ENCODE data around the gene PAEP. TPM values are rescaled to one million over a fixed set of nuclear protein-coding genes. Genes with fewer than 3 reads are reported as not detected.
"Not testable (repeated sequence)": the region's sequence is repeated elsewhere in the genome, so short reads cannot be mapped to it uniquely, and the experiment has no call there.

Gene PAEP
- total RNA-seq, 1 donor from 2014 or later: not detected

- DNase-seq: no peak
- ATAC-seq: no peak
- intact Hi-C loops (cut with micrococcal nuclease): no loop called here
Measured at GRCh38 chr9:135525241-135526088, 36.1 kb upstream of the PAEP start.

DNA sequence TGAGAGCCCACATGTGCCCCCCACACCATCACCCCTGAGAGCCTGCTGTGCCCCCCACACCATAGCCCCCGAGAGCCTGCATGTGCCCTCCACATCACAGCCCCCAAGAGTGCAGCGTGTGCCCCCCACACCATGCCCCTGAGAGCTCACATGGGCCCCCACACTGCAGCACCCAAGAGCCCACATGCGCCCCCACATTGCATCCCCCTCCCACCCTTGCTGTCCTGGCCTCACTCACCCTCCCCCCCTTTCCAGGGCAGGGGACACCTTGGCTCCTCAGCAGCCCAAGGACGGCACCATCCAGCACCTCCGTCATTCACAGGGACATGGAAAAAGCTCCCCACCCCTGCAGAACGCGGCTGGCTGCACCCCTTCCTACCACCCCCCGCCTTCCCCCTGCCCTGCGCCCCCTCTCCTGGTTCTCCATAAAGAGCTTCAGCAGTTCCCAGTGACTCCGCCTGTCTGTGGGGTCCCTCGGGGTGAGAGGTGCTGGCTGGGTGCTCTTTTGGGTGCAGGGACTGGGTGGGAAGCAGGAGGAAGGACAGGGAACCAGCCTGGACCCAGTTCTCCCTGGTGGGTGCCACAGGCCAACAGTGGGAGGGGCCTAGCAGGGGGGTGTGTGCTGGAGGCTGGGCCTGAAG, 35.3 kb upstream of the PAEP start:
- DNase-seq (no peak), ATAC-seq (no peak)
- intact Hi-C loops (cut with micrococcal nuclease): no loop called here

DNA sequence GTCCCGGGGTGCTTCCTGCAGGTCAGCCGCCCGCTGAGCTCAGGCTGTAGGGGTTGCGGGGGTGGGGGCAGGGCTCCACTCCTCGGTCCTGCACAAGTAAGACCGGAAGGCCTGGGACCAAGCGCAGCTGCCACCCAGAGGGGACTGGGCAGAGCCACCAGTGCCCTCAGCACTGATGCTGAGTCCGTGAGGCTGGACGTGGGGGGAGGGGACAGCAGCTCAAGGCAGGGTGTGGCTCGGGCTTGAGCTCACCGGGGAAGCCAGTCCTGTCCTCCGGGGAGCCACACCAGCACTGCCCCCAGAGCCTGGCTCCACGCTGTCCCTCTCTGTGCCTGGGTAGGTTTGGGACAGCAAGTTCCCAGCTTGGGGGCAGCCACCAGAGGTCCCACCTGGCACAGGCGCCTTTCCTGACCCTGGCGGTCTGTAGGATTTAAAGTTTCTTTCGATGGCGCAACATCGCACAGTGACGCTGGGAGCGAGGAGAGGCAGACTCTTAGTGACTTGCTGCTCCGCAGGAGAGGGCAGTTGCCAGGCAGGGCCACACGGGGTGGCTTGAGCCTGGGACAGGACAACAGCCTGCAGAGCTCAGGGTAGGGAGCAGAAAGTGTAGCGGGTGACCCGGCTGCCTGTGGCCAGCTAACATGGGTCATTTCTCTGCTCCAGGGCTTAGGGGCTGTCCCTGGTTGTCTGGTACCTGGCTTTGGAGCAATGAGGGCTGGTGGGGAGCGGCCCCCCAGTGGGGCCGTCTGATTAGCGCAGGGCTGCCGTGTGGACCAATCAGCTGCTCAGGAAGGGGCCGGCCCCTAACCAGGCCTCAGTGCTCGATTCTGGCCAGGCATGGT, 34.6 kb upstream of the PAEP start:
- DNase-seq (no peak), ATAC-seq (no peak)
- intact Hi-C loops (cut with micrococcal nuclease): no loop called here

- DNase-seq; ATAC-seq; intact Hi-C loops (cut with micrococcal nuclease): not testable (repeated sequence)
Measured at GRCh38 chr9:135528842-135529435, 32.6 kb upstream of the PAEP start.

- DNase-seq (no peak), ATAC-seq (no peak)
- intact Hi-C loops (cut with micrococcal nuclease): no loop called here
Measured at GRCh38 chr9:135530146-135530545, 31.4 kb upstream of the PAEP start.

- intact Hi-C loops (cut with micrococcal nuclease): no loop called here
- DNase-seq: no peak
- ATAC-seq: no peak
Measured at GRCh38 chr9:135531096-135531495, 30.5 kb upstream of the PAEP start.

GRCh38 chr9:135533113-135533512, 28.4 kb upstream of the PAEP start:
- no peak for ATAC-seq
- DNase-seq: no peak
- intact Hi-C loops (cut with micrococcal nuclease): no loop called here

- DNase-seq: no peak
- intact Hi-C loops (cut with micrococcal nuclease): no loop called here
- ATAC-seq: no peak
Measured at GRCh38 chr9:135533674-135534073, 27.9 kb upstream of the PAEP start.

DNA sequence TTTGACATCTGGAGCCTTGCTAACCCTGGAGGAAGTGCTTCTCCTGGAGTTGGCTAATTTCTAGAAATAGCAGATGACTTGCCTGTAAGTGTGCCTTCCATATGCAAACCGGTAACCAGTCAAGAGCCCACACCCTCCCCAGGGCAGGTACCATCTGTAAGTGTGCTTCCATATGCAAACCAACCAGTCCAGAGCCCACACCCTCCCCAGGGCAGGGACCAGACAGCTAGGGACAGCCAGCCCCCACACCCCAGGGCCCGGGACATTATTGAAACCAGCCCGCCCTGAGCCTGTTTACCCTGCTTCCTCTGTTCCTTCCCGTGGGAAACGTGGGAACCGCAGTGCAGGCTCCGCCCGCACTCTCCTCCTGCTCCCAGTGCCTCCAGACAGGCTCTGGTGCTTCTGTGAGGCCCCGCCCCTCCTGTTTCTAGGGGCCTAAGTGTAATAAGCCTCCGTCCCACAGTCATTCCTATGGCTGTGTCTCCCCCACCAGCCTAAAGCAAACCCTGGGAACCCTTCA, 27.3 kb upstream of the PAEP start:
- intact Hi-C loops (cut with micrococcal nuclease); DNase-seq: not testable (repeated sequence)
- ATAC-seq: peak; percentile 29

GRCh38 chr9:135534826-135535225, 26.7 kb upstream of the PAEP start:
- DNase-seq; ATAC-seq; intact Hi-C loops (cut with micrococcal nuclease): not testable (repeated sequence)

DNA sequence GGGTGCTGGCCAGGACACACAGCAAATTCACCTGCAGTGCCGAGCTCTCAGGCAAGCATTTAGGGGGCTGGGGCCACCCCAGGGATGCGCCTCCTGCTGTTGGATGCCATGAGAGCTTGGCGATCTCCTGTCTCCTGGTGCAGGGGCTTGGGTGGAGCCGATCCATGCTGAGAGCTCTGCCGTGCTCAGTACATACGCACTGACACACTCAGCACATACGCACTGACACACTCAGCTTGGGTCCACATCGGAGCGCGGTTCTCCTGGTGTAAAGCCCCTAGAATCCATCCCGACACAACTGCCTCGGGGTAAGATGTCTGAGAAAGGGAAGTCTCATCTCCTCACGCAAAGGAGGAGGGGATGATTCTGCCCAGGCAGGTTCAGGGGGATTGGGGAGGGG, 25.9 kb upstream of the PAEP start:
- ATAC-seq; DNase-seq; intact Hi-C loops (cut with micrococcal nuclease): not testable (repeated sequence)

- DNase-seq: no peak
- intact Hi-C loops (cut with micrococcal nuclease): no loop called here
- ATAC-seq: no peak
Measured at GRCh38 chr9:135536216-135536615, 25.3 kb upstream of the PAEP start.

DNA sequence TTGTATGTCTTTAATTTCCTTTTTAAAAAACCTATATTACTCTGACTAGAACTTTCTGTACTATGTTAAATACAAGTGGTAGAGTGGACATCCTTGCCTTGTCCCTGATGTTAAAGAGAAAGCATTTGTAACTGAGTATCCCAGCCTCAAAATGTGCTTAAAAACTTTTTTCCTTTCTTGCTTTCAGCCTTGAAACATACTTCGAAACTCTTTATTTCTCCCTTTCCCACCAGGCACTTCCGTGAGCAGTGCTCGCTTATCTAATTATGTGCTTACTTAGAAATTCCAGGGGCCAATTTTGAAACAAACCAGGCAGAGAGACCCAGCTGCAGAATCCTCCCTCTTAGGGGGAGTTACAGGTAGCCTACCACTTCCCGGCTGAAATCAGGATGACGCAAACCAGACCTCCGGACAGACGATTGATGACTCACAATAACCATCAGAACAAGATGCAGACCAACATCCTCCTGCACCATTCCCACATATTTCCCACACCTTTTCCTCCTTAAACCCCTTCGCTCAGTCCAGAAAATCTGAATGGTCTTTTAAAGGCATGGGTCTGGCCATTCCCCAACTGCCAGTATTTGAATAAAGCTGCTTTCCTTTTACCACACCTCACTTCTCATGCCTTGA, 18.2 kb upstream of the PAEP start:
- intact Hi-C loops (cut with micrococcal nuclease); ATAC-seq; DNase-seq: not testable (repeated sequence)

DNA sequence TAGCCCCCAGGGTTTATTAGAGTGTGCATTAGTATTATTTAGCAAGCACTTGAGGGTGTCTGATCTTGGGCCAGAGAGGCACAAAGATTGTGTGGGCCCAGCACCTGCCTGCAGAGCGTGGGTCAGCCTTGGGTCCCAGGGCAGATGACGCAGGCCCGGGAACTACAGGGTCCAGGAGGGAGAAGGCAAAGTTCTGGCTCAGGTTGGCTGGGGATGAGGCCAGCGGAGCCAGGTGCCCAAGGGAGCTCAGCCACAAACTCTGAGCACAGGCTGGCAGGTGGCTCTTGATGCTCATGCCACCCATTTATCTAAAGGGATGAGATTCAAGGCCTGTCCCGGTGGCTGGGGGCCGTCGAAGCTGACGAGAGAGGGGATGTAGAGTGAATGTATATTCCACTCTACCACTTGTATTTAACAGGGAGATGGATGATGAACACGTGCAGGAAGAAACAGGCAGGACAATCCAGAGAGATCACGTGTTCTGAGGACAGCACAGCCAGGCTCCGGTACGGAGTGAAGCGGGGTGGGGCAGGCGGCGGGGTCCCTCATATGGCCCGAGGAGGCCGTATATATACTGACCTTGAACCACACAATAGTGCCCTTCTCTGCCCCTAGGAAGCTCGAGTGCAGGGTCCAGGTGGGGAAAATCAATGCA, 16.4 kb upstream of the PAEP start:
- intact Hi-C loops (cut with micrococcal nuclease): no loop called here
- ATAC-seq (no peak), DNase-seq (no peak)

DNA sequence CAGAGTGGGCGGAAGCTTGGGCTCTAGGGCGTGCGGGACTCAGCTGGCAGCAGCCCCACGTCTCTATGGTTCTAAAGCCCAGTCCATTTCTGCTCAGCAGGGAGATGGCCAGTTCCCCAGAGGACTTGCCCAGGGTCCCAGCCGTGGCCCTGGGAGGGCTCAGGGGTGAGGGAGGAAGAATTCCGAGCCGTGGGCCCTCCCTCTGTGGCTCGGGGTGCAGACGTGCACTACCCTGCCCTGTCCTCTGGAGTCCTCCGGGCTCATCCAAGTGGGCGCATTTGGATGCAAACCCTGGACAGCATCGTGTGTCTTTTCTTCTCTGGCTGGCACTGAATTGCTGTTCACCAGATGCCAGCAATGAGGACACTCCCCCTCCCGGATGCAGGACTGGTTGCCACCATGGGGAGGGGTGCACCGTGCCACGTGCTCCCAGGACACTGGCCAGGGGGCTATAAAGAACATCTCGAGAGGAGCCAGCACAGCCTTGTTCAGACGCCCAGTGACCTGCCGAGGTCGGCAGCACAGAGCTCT, 15.8 kb upstream of the PAEP start, which contains the start of gene OBP2A:
TSS of gene OBP2A (plus strand) at position 481 of the 531 bp plus-strand sequence. CDS start 55 bp downstream, outside the sequence.
- DNase-seq; intact Hi-C loops (cut with micrococcal nuclease): not testable (repeated sequence)

DNA sequence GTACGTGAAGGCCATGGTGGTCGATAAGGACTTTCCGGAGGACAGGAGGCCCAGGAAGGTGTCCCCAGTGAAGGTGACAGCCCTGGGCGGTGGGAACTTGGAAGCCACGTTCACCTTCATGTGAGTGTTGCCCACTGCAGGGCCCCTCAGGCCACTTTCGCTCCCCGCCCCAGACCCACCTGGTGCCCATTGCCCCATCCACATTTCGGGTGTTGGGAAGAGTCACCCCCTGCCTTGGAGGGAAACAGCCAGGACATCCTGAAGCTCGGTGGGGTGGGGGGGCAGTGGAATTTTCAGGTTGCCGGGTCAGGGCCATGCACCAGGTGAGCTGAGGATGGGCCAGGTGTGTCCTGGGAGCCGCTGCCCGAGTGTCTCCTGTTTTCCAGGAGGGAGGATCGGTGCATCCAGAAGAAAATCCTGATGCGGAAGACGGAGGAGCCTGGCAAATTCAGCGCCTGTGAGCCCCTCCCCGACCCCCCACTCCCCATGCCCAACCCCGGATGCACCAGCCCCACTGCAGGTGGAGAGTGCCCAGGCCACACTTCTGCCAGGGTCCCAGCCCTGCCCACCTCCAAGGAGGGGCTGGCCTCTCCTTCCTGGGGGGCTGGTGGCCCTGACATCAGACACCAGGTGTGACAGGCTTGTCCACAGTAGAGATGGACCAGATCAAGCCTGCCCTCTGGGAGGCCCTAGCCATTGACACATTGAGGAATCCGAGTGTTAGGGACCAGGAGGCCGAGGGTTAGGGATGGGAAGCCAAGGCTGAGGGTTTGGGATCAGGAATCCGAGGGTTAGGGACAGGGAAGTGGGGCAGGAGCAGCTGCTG, 14.6 kb upstream of the PAEP start:
- DNase-seq; intact Hi-C loops (cut with micrococcal nuclease): not testable (repeated sequence)

More for the DNA sequence above, 15.8 kb upstream of the PAEP start, which contains the start of gene OBP2A:
- ATAC-seq: not testable (repeated sequence)

More for the DNA sequence above, 14.6 kb upstream of the PAEP start:
- ATAC-seq: not testable (repeated sequence)
